NCI-H446 (cell line): ENCODE data around the gene CDA.

Experiments used
- DNase-seq, 2 experiments: peaks; one replicate each; lab custom pipeline; 2025; lab: John Stamatoyannopoulos, UW

CDA gene

DNA sequence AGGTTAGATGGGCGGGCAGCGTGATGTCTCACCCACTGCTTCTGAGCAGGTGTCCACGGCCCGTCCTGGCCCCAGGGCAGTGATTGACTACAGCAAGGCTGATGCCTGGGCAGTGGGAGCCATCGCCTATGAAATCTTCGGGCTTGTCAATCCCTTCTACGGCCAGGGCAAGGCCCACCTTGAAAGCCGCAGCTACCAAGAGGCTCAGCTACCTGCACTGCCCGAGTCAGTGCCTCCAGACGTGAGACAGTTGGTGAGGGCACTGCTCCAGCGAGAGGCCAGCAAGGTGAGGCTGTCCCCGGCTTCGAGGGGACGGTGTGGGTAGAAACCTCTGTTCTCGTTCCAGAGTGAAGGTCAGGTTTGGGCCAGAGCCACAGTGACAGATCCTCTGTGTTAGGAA is 60.0 kb downstream of the CDA start:
- no peak for DNase-seq

DNA sequence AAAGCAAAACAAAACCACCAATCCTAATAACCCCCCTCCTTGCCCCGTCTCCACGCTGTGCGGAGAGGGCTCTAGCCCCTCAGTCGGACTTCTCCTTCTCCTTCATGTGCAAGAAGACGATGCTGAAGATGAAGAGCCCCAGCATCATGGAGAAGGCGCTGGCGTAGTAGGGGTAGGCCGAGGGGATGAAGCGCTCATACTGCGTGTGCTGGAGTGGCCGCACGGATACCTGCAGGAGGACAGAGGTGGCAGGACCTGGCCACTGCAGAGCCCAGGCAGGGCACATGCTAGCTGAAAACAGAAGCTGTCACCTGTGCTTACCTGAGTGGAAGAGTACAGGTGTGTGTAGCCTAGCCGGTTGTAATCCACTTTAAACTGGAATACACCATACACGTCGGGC is 63.4 kb downstream of the CDA start:
- DNase-seq, result no peak

DNA sequence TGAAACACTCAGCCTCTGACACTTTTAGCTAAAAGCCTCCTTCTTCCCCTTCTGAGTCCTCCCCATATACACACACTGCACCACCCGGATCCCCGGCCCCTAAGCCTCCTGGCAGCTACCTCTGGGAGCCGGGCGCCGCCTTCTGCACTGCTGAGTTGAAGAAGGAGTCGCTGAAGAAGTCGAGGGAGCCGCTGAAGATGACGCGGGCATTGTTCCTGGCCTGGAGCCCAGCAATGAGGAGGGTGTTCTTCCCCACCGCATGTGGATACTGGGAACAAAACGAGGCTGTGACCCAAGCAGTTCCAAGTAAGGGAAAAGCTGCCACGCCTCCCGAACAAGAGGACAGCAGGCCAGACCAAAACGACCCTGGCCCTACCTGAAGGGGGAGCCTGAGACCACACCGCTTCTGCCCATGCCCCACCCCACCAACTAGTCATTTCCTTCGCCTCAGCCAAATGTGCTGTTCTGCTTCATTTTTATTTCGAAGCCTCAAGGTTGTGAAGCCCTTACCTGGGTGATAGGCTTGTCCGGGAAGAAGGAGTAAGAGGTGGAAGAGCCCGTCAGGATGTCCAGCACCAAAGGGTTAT is 65.3 kb downstream of the CDA start:
- DNase-seq, result no peak

DNA sequence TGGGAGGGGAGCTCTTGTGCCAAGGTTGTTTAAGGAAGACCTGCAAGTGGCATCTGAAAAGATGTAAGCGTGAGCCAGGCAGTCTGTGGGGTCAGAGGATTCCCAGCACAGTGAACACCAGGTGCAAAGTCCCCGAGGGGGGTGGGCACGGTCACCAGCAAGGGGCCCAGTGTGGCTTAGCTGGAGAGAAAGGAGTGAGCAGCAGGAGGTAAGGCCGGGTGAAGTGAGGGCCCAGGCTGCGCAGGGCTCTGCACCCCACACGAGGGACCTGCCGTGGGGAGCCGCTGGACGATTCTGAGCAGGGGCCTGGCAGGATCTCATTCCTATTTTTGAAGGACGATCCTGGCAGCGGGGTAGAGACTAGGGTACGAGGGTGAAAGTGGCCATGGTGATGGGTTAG is 68.1 kb downstream of the CDA start:
- DNase-seq, result no peak

DNA sequence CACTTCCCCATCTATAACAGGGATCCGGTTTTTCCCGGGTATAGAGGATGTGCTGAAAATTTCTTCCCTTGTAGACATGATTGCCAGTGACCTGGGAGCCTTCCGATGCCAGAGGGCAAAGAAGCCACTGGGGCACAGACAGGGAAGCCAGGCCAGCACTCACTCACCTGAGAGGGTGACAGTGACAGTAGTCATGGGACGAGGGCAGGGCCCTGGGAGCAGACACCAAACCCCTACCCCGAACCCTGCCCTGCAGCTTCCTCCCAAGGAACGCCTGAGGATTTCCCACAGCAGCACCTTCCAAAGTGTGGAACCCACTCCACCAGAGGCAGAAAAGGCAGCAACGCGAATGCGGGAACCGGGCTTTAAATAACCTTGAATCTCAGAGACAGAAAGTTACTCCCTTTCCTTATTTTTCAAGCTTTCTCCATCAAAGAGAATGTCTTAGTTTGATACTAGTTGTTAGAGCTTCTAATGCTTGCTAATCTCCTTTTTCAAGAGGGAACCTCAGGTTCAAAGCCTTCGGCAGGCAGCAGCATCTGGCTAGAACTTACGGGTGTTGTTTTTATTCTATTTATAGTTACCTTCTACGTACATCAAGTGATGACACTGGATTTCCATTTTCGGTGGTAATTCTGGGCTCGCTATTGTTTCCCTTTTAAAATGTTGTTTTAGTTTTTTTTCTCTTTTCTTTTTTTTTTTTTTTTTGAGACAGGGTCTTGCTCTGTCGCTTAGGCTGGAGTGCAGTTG is 69.4 kb downstream of the CDA start:
- no peak for DNase-seq

DNA sequence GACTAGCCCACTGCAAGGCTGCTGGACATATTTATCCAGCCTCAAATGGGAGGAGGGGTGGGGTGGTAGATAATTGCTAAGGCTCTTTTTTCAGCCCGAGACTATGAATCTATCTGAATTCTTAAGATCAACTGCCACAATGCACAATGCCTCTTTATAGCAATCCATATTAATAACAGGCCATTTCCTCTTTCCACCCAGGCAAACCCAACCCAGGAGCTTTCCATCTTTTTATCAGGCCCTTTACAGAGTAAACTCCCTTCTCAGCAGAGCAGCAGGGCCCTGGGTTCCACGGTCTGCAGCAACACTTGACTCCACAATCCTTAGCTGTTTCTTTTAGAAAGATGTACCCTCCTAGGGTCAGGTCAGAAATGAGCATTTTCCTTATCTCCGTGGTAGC is 71.5 kb downstream of the CDA start:
- DNase-seq, result no peak

DNA sequence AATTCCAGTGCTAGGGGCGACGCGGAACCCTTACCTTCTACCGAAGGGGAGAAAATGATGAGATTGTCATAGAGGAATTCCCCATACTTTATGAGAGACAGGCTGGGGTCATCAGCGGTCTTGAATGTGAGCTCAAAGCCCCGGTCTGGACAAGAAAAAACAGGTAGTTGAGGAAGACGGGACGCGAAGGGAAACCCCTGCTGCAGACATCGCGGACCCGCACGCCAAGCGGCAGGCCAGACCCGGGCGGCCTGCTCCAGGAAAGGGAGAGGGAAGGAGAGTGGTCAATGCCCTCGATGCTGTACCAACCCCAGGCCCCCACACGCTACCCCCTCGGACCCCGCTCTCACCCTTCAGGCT is 71.9 kb downstream of the CDA start:
- no peak for DNase-seq

DNA sequence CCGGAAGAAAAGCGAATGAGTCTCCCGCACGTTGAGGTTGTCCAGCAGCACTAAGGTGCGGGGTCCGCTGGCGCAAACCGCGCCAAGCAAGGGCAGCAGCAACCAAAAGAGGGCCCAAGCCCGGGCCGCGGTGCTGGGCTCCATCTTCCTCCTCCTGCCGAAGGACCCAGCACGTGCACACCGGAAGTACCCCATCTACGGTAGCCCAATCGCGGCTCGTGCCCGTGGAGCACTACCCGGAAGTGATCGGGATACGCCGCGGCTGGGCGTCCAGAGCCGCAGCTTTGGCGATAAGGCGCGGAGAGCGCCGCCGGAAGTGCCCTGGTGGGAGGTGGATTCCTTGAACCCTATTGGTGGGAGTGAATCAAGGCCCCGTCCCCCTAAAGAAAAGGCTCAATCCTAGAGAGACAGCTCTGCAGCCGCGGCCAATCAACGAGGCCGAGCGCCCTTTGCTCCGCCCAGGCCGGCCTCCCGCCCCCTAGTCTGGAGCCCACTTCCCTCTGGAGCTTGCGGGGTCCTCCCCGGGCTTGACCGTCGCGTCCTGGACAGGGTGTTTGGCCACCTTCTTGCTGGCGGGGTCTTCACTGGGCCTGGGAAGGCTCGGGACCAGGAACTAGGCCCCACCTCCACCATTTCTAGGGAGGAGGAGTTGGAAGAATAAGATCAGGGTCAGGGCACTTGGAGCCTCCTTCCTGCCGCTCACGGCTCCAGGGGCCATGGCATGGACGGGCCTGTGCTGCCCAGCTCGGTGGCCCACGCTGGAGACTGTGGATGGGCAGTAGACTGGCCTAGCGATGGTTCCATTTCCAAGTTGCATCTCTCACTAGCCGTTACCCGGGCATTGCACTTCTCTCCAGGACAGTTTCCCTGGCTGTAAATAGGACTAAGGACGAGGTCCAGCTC is 72.6 kb downstream of the CDA start, which contains the start of gene DDOST:
DDOST (minus strand) TSS at position 163 of the 903 bp plus-strand sequence; CDS start at position 144, 19 bp downstream.
- peak; percentile 97 to 99 for DNase-seq

DNA sequence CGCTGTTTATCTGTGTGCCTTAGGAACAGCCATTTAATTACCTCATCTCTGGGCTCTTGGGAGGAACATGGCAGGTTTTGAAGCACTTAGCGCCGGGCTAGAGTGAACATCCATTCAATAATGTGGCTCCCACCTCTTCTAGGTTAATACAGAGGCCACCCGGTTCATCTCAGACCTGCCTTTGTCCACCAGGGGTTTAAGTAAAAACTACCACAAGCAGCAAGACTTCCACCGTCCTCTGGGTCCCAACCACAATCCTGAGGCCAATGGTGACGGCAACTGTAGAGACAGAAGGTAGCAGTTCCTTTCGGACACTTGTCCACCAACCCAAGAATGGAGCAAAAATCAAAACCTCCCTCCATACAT is 73.2 kb downstream of the CDA start:
- DNase-seq, result no peak

DNA sequence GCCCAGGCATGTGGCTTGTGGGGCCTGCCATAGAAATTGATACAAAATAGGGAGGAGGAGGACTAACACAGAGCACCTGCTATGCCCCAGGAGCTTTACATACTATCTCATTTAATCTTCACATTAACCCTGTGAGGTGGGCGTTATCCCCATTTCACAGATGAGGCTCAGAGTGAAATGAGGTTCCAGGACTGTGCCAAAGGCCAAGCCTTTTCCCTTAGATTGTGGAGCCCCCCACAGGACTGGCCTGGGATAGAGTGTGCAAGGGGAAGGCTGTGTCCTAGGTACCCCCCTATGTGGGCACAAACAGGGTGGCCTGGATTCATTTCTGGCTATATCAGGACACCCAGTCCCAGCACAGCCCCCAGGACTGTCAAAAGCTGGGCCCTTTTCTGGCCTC is 74.5 kb downstream of the CDA start:
- no peak for DNase-seq

DNA sequence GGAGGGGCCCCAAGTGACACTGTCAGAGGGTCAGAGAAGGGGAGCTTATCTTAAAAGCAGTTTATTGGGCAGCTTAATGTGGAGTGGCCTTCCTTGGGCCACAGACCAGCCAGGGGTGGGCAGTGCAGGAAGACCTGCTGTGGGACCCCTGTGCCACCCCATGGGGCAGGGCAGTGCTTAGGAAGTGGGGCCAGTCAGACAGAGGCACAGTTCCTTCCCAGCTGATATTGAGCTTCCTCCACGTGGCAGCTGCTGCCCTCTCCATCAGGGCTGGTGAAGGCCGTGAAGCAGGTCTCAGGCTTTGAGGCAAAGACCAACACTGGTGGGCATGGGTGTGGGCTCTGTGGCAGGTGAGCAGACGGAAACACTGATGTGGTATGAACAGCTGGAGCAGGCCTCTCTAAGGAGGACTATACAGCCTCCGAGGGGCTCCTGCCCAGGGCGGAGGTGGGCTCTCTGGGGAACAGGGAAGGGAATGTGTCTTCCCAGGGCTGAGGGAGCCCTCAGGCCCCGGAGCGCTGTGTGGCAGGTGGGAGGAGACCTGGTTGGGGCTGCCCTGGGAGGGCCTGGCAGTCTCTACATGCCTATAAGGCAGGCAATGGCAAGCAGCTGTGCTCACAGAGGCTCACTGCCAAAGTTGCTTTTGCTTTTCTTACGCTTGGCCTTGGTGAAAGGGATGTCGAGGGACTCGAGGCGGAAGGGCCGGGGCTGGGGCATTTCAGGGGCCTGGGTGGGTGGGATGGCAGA is 75.2 kb downstream of the CDA start:
- DNase-seq, result no peak

DNA sequence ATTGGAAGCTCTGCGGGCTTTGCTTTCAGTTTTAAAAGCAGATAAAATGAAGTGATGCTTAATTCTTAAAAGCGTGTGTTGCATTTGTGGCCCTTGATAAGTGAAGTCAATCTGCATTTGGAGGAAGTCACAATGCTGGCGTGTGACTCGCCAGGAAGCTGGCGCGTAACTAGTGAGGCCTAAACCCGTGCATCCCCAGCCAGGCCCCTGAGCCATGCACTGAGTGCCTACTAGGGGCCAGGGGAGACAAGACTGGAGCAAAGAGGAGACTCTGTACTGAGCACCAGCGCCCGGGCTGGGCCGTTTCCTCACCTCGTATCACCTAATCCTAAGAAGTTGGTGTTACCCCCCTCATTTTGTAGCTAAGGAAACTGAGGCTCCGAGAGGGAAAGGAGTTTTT is 76.8 kb downstream of the CDA start:
- no peak for DNase-seq

DNA sequence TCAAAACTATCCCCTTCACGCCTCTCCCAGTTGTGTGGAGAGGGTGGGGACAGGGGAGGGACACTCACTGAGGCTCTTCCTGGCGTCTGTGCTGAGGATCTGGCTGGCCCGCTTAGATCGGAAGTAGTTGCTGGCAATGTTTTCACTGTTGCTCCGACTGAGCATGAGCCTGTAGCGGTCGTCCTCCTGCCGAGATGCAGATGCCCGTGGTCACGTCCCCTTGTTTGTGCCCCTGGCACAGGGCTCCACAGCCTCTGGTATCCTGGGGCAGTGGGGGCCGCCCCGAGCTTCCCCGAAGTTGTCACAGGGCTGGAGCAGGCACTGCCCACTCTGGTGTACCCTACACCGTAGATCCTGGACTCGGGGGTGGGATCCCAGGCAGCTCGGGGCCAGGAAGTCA is 77.2 kb downstream of the CDA start:
- DNase-seq, result no peak

DNA sequence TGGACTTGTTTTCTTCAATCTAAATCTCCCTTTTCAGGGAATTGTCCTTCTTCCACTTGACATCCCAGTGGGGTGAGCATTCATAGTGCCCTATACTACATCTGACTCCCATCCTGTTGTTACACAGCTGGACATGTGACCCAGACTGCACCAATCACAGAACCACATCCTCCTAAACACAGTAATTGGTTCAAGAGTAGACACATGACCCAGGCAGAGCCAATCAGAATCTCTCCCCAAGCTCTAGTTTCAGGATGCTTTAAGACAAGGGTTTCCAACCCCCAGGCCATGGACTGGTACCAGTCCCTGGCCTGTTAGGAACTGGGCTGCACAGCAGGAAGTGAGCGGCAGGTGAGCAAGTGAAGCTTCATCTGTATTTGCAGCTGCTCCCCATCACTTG is 77.9 kb downstream of the CDA start:
- DNase-seq, result peak in 1 of 2 experiments; percentile 14
